Uterus (tissue), 4 donors: ENCODE results near the gene GPR78. TPM values are rescaled to one million over a fixed set of nuclear protein-coding genes. Genes with fewer than 3 reads are reported as not detected.

Experiments
- DNase-seq, 2 donors: peaks; one replicate each; pipeline ENCODE4 v3.0.0-alpha.2; 2019 to 2020
- H3K27ac ChIP-seq, 2 donors: fragments of 200-600 bp; sonication (generic); 1 replicate in 1 of 2; 2 replicates in 1 of 2; pipeline ENCODE4 v1.5.1; 2016 to 2018
- H3K27me3 ChIP-seq, 2 donors: fragments of 200-600 bp; sonication (generic); one replicate each; pipeline ENCODE4 v1.5.1; 2018 to 2019; ENCODE audit warnings: control low read depth in 1 of 2
- H3K36me3 ChIP-seq, 2 donors: fragments of 200-600 bp; sonication (generic); one replicate each; pipeline ENCODE4 v1.5.1; 2019; ENCODE audit warnings: control low read depth in 1 of 2
- H3K4me1 ChIP-seq, 2 donors: fragments of 200-600 bp; sonication (generic); one replicate each; pipeline ENCODE4 v1.5.1; 2018 to 2019; ENCODE audit warnings: control low read depth in 1 of 2
- H3K4me3 ChIP-seq, 2 donors: fragments of 200-600 bp; sonication (generic); 1 replicate in 1 of 2; 2 replicates in 1 of 2; pipeline ENCODE4 v1.5.1; 2018 to 2019; ENCODE audit warnings: mild to moderate bottlenecking in 1 of 2
- H3K9me3 ChIP-seq, 2 donors: fragments of 200-600 bp; sonication (generic); one replicate each; pipeline ENCODE4 v1.5.1; 2019; ENCODE audit warnings: control low read depth in 1 of 2
- POLR2A ChIP-seq, 2 donors: fragments of 450-650 bp; IDR thresholded peaks; one replicate each; pipeline ENCODE4 v1.6.1; 2016; ENCODE audit warnings: antibody characterized with exemption in 2 of 2, mild to moderate bottlenecking in 1 of 2, moderate library complexity in 1 of 2
- intact Hi-C: fragments of 100-400 bp; cut with DNase I; formaldehyde crosslinking; loops from one replicate; pipeline ENCODE4 v1.15.1; 2023; ENCODE audit warnings: low total_unique reads
- total RNA-seq, 4 donors: library from RNA; depleted of rRNA in 3 of 4; stranded (reverse); fragments of >200 nt in 3 of 4; gene quantifications; one replicate each; pipeline versions ENCODE4 v1.1.0 to v1.2.4, GENCODE V29; 2014 to 2023
- TF ChIP-seq, protein P1 (sequence below), 4 experiments: fragments of 200-600 bp in 2 of 4; fragments of 450-650 bp in 2 of 4; sonication (generic) in 2 of 4; IDR thresholded peaks; one replicate each; pipeline ENCODE4 v1.5.1; 2016 to 2019; ENCODE audit warnings: antibody characterized with exemption in 4 of 4, mild to moderate bottlenecking in 2 of 4, moderate library complexity in 1 of 4
- donor health status: DM: yes; HTN: yes; CAD: no.

Gene GPR78
- total RNA-seq, 4 donors from 2014 or later: 0.43 to 2.1 TPM; not detected in 2

GRCh38 chr4:8553991-8554405 is 26.2 kb upstream of the GPR78 start:
- H3K9me3 ChIP-seq: no peaks in the 10 kb centered on the region
- no peak overlapping the region for H3K4me3 ChIP-seq
- no peak for TF ChIP-seq POLR2A (IDR thresholded peaks at IDR 0.05)
- TF ChIP-seq, protein P1, sequence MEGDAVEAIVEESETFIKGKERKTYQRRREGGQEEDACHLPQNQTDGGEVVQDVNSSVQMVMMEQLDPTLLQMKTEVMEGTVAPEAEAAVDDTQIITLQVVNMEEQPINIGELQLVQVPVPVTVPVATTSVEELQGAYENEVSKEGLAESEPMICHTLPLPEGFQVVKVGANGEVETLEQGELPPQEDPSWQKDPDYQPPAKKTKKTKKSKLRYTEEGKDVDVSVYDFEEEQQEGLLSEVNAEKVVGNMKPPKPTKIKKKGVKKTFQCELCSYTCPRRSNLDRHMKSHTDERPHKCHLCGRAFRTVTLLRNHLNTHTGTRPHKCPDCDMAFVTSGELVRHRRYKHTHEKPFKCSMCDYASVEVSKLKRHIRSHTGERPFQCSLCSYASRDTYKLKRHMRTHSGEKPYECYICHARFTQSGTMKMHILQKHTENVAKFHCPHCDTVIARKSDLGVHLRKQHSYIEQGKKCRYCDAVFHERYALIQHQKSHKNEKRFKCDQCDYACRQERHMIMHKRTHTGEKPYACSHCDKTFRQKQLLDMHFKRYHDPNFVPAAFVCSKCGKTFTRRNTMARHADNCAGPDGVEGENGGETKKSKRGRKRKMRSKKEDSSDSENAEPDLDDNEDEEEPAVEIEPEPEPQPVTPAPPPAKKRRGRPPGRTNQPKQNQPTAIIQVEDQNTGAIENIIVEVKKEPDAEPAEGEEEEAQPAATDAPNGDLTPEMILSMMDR (IDR thresholded peaks at IDR 0.05): no peak
- H3K27ac ChIP-seq: no peak overlapping the region
- H3K27me3 ChIP-seq: no peaks in the 10 kb centered on the region
- DNase-seq: no peak
- no peaks in the 10 kb centered on the region for H3K36me3 ChIP-seq
- no peaks in the 10 kb centered on the region for H3K4me1 ChIP-seq
- intact Hi-C loops: no loop called here

DNA sequence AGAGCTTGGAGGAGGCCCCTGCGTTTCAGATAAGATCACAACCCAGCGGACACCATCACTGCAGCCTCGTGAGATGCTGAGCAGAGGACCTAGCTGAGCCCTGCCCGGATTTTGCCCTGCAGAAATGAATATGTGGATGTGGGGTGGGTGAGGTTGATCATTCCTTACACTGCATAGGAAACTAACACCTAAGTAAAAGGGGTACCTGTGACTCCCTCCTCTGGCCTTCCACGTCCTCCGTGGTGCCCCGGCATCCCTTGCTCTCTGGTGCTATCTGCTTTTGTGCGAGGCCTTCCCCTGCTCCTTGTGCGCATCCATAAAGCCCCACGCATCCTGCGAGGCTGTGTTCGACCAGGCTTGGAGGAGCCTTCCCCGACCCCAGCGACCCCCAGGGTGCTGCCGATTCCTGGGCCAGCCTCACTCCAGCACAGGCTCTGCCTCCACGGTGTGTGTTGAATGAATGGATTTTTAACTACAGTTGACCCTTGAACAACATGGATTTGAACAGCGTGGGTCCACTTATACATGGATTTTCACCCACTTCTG is 25.6 kb upstream of the GPR78 start:
- H3K27me3 ChIP-seq: no peaks in the 10 kb centered on the region
- H3K9me3 ChIP-seq: no peaks in the 10 kb centered on the region
- no peak overlapping the region for H3K4me3 ChIP-seq
- intact Hi-C loops: no loop called here
- no peaks in the 10 kb centered on the region for H3K4me1 ChIP-seq
- no peak overlapping the region for H3K27ac ChIP-seq
- DNase-seq: no peak
- TF ChIP-seq, protein P1 (IDR thresholded peaks at IDR 0.05): no peak
- no peak for TF ChIP-seq POLR2A (IDR thresholded peaks at IDR 0.05)
- no peaks in the 10 kb centered on the region for H3K36me3 ChIP-seq

- intact Hi-C loops: no loop called here
These were observed 24.5 kb upstream of the GPR78 start for GRCh38 chr4:8555716-8556115.

DNA sequence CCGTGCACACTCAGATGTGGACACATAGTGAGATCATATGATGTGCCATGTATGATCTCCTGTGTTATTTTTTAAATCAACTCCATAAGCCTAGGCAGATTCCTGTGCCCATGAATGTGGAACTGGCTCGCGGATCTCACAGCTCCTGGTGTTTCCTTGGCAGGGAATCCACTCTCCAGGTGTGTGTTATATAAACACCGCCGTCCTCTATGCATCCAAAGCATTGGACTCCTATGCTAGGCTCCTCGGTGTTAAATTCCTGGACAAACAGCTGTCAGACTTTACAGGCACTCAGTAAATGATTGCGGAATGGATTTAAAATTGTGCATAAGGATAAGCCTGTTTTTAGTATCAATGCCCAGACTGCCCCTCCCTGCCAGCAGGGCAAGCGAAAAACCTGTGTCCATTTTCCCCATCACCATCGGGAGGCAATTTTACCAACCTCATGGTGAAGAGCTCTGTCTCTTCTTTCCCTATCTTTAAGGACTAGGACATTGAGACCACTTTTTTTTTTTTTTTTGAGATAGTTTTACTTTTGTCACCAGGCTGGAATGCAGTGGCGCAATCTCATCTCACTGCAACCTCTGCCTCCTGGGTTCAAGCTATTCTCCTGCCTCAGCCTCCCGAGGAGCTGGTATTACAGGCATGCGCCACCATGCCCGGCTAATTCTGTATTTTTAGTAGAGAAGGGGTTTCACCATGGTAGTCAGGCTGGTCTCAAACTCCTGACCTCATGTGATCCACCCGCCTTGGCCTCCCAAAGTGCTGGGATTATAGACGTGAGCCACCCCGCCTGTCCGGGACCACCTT is 23.6 kb upstream of the GPR78 start:
- TF ChIP-seq POLR2A (IDR thresholded peaks at IDR 0.05): no peak
- TF ChIP-seq, protein P1 (IDR thresholded peaks at IDR 0.05): no peak
- Histone ChIP-seq H3K36me3 (no peaks in the 10 kb centered on the region), H3K4me1 (no peaks in the 10 kb centered on the region), H3K27me3 (no peaks in the 10 kb centered on the region), H3K27ac (no peak overlapping the region), H3K4me3 (no peak overlapping the region), H3K9me3 (no peaks in the 10 kb centered on the region)
- intact Hi-C loops: no loop called here
- DNase-seq: no peak

More at GRCh38 chr4:8555716-8556115, 24.5 kb upstream of the GPR78 start:
- Histone ChIP-seq H3K27me3 (no peaks in the 10 kb centered on the region), H3K4me1 (no peaks in the 10 kb centered on the region), H3K4me3 (no peak overlapping the region), H3K27ac (no peak overlapping the region), H3K36me3 (no peaks in the 10 kb centered on the region), H3K9me3 (no peaks in the 10 kb centered on the region)
- no peak for DNase-seq
- TF ChIP-seq POLR2A (IDR thresholded peaks at IDR 0.05): no peak
- TF ChIP-seq, protein P1 (IDR thresholded peaks at IDR 0.05): no peak
